ENCODE data around the gene MPPE1. TPM values are rescaled to one million over a fixed set of nuclear protein-coding genes. Genes with fewer than 3 reads are reported as not detected.

Gene MPPE1
- total and polyA plus RNA-seq, 8 donors = 39.8 to 68.0 (median 43.9) TPM

GRCh38 chr18:11874676-11875075 lies 33.4 kb downstream of the MPPE1 start:
- H3K9me3 ChIP-seq = no peaks in the 10 kb centered on the region
- H3K27me3 ChIP-seq = no peaks in the 10 kb centered on the region
- peaks cover 0 to 4% of the 10 kb centered on the region in 2 donors for H3K36me3 ChIP-seq
- no peak overlapping the region for H3K27ac ChIP-seq
- H3K4me1 ChIP-seq = no peaks in the 10 kb centered on the region
- intact Hi-C loops (cut with DNase I) = no loop called here
- ATAC-seq (no peak), DNase-seq (no peak)
- no peak overlapping the region for H3K4me3 ChIP-seq
- no peak for TF ChIP-seq CTCF (IDR thresholded peaks at IDR 0.05)

GRCh38 chr18:11873670-11874340 lies 34.3 kb downstream of the MPPE1 start:
- Histone ChIP-seq H3K4me1 (no peaks in the 10 kb centered on the region), H3K27ac (no peak overlapping the region), H3K27me3 (no peaks in the 10 kb centered on the region), H3K4me3 (no peak overlapping the region), H3K9me3 (no peaks in the 10 kb centered on the region), H3K36me3 (peaks cover 0 to 4% of the 10 kb centered on the region in 2 donors)
- intact Hi-C loops (cut with DNase I) = no loop called here
- no peak for TF ChIP-seq CTCF (IDR thresholded peaks at IDR 0.05)
- DNase-seq (no peak), ATAC-seq (no peak)

- TF ChIP-seq CTCF (IDR thresholded peaks at IDR 0.05) = peak in 1 of 2 donors; percentile 12
- H3K9me3 ChIP-seq = no peaks in the 10 kb centered on the region
- H3K27ac ChIP-seq = no peak overlapping the region
- no peaks in the 10 kb centered on the region for H3K4me1 ChIP-seq
- ATAC-seq (peak; percentile 94), DNase-seq (no peak)
- H3K27me3 ChIP-seq = no peaks in the 10 kb centered on the region
- intact Hi-C loops (cut with DNase I) = no loop called here
- no peak overlapping the region for H3K4me3 ChIP-seq
- H3K36me3 ChIP-seq = peaks cover 0 to 2% of the 10 kb centered on the region in 2 donors
Observed at GRCh38 chr18:11872479-11873136, 35.5 kb downstream of the MPPE1 start.

GRCh38 chr18:11871501-11871900 lies 36.6 kb downstream of the MPPE1 start:
- ATAC-seq = no peak
- H3K9me3 ChIP-seq = no peaks in the 10 kb centered on the region

More at GRCh38 chr18:11871501-11871900, 36.6 kb downstream of the MPPE1 start:
- intact Hi-C loops (cut with DNase I) = no loop called here
- no peak for TF ChIP-seq CTCF (IDR thresholded peaks at IDR 0.05)
- H3K36me3 ChIP-seq = no peaks in the 10 kb centered on the region
- H3K4me1 ChIP-seq = no peaks in the 10 kb centered on the region
- H3K27ac ChIP-seq = no peak overlapping the region
- DNase-seq = no peak
- H3K4me3 ChIP-seq = no peak overlapping the region
- H3K27me3 ChIP-seq = no peaks in the 10 kb centered on the region

Data from left lung (tissue), 10 donors.